GM19099 (cell line): Measurements from ENCODE around the gene BCL2L1.

Experiments
- POLR2A ChIP-seq: IDR thresholded peaks from 3 replicates; pipeline ENCODE4 v1.6.1; 2011; ENCODE audit warnings: low read depth; ENCODE audit not compliant: insufficient read length; ENCODE audit errors: extremely low read depth

Gene BCL2L1

GRCh38 chr20:31705191-31705590 is 17.5 kb downstream of the BCL2L1 start:
- TF ChIP-seq POLR2A, result no peak

GRCh38 chr20:31704225-31705119 is 18.2 kb downstream of the BCL2L1 start:
- no peak for TF ChIP-seq POLR2A

GRCh38 chr20:31701591-31701990 is 21.1 kb downstream of the BCL2L1 start:
- TF ChIP-seq POLR2A, result no peak

GRCh38 chr20:31700747-31701146 is 21.9 kb downstream of the BCL2L1 start:
- TF ChIP-seq POLR2A, result no peak

- TF ChIP-seq POLR2A, result no peak
Observed at GRCh38 chr20:31699801-31700728, 22.6 kb downstream of the BCL2L1 start.

- TF ChIP-seq POLR2A, result no peak
Observed at GRCh38 chr20:31698803-31699718, 23.6 kb downstream of the BCL2L1 start.

GRCh38 chr20:31698243-31698802 is 24.3 kb downstream of the BCL2L1 start:
- no peak for TF ChIP-seq POLR2A

- no peak for TF ChIP-seq POLR2A
Observed at GRCh38 chr20:31695849-31696804, 26.5 kb downstream of the BCL2L1 start.

- TF ChIP-seq POLR2A, result no peak
Observed at GRCh38 chr20:31694842-31695593, 27.6 kb downstream of the BCL2L1 start.

- TF ChIP-seq POLR2A, result no peak
Observed at GRCh38 chr20:31693987-31694661, 28.5 kb downstream of the BCL2L1 start.

- TF ChIP-seq POLR2A, result no peak
Observed at GRCh38 chr20:31693402-31693801, 29.3 kb downstream of the BCL2L1 start.
